Measurements from ENCODE around the gene CLTC. TPM values are rescaled to one million over a fixed set of nuclear protein-coding genes. Genes with fewer than 3 reads are reported as not detected.

CLTC gene
- total and polyA plus RNA-seq, 2 of the 4 experiments (the other 2 are of a cell fraction) = 181 to 641 TPM

DNA sequence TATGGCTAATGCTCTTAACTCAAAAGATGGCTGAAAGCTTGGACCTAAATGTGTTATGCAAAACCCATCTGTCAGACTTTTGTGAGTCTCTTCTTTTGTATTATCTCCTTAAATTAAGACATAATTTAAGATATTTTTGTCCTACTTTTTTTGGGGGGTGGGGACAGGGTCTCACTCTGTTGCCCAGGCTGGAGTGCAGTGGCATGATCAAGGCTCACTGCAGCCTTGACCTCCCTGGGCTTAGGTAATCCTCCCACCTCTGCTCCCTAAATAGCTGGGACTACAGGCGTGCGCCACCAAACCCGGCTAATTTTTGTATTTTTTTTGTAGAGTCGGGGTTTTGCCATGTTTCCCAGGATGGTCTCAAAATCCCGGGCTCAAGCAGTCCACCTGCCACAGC lies 7.1 kb downstream of the CLTC start:
- dilution Hi-C loops (cut with HindIII; ENCODE audit: low sequenced_read_pairs, unreplicated experiment) (no loop called here), intact Hi-C loops (cut with micrococcal nuclease) (no loop called here), in situ Hi-C loops (cut with MboI; ENCODE audit: low sequenced_read_pairs) (loop anchor here (5.0 kb wide), 1 partner anchor 51 kb away; no protein-coding TSS in a partner anchor)
- Histone ChIP-seq H4K5ac (ENCODE audit: low read depth, low read length) (no peak overlapping the region), H3K36me3 (ENCODE audit: control insufficient read depth, insufficient read depth, low read length) (peaks cover 3% of the 10 kb centered on the region), H3K56ac (ENCODE audit: extremely low read depth, insufficient read depth, low read length) (no peak overlapping the region), H2AFZ (replicated peaks; ENCODE audit: low read length, poor library complexity) (no peak overlapping the region), H3K79me1 (ENCODE audit: low read depth in 1 of 2, low read length in 2 of 2) (peaks cover 0 to 28% of the 10 kb centered on the region in 2 experiments; a peak in 2 of 4 replicates), H2BK120ac (ENCODE audit: low read depth, low read length) (no peak overlapping the region), H3K27me3 (ENCODE audit: control insufficient read depth, insufficient read depth, low read length) (no peaks in the 10 kb centered on the region), H3K23ac (ENCODE audit: low read depth, low read length) (peak overlapping the region; percentile 3; the same call in 1 of the 2 replicates), H3K14ac (replicated peaks; ENCODE audit: low read depth, low read length) (no peak overlapping the region), H3K4me3 (ENCODE audit: insufficient read depth, low read depth, low read length) (no peak overlapping the region), H3K4me2 (ENCODE audit: low read depth, low read length) (peak overlapping the region; percentile 29), H2AK9ac (replicated peaks; ENCODE audit: low read depth, low read length, poor library complexity) (no peak overlapping the region), H3K9me1 (ENCODE audit: insufficient read depth, low read length) (peaks cover 6% of the 10 kb centered on the region; the same call in 1 of the 2 replicates), H3K4ac (ENCODE audit: low read depth, low read length) (no peak overlapping the region), H3K4me1 (ENCODE audit: control insufficient read depth, insufficient read depth, low read length) (peaks cover 19% of the 10 kb centered on the region), H3K27ac (ENCODE audit: insufficient read depth, low read length) (no peak overlapping the region; the same call in 1 of the 2 replicates), H2BK15ac (ENCODE audit: low read depth, low read length) (no peak overlapping the region), H2AK5ac (ENCODE audit: low read depth, low read length) (no peak overlapping the region), H2BK20ac (ENCODE audit: low read depth, low read length) (no peak overlapping the region), H3K9me3 (ENCODE audit: control insufficient read depth, insufficient read depth, low read length) (no peaks in the 10 kb centered on the region), H2BK5ac (ENCODE audit: low read depth, low read length, poor library complexity, severe bottlenecking) (no peak overlapping the region), H3K9ac (ENCODE audit: low read depth, low read length) (no peak overlapping the region), H4K8ac (ENCODE audit: low read depth in 2 of 2, low read length in 2 of 2) (no peak overlapping the region), H4K91ac (ENCODE audit: insufficient read depth, low read depth, low read length) (no peak overlapping the region), H3K18ac (ENCODE audit: low read depth, low read length) (no peak overlapping the region), H4K20me1 (ENCODE audit: insufficient read depth, low read length) (peaks cover 100% of the 10 kb centered on the region)
- DNase-seq (no peak), ATAC-seq (ENCODE audit: low read depth) (no peak)
- no TSS peak for BruUV-seq (replicated peaks)
- ChIA-PET CTCF (interaction anchor here (0.6 kb wide), 1 partner anchor 75 kb away, joined by 3 read pairs; no protein-coding TSS in a partner anchor), POLR2A (ENCODE audit: unreplicated experiment) (no interaction called here)
- WGBS, 2 experiments (ENCODE audit: extremely low coverage in 2 of 2, insufficient read length in 1 of 2) = no CpG with 5 or more reads among the region's 5 CpGs
- no peak for TF ChIP-seq MAZ (IDR thresholded peaks at IDR 0.05; ENCODE audit: borderline replicate concordance, low read depth, low read length)
- TF ChIP-seq, protein P1, sequence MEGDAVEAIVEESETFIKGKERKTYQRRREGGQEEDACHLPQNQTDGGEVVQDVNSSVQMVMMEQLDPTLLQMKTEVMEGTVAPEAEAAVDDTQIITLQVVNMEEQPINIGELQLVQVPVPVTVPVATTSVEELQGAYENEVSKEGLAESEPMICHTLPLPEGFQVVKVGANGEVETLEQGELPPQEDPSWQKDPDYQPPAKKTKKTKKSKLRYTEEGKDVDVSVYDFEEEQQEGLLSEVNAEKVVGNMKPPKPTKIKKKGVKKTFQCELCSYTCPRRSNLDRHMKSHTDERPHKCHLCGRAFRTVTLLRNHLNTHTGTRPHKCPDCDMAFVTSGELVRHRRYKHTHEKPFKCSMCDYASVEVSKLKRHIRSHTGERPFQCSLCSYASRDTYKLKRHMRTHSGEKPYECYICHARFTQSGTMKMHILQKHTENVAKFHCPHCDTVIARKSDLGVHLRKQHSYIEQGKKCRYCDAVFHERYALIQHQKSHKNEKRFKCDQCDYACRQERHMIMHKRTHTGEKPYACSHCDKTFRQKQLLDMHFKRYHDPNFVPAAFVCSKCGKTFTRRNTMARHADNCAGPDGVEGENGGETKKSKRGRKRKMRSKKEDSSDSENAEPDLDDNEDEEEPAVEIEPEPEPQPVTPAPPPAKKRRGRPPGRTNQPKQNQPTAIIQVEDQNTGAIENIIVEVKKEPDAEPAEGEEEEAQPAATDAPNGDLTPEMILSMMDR (conservative IDR thresholded peaks at IDR 0.05; ENCODE audit: low read depth, low read length) = no peak
- no peak for TF ChIP-seq RAD21 (IDR thresholded peaks at IDR 0.05; ENCODE audit: low read length)
